Activated CD8-positive, alpha-beta T cell treated with anti-CD3 and anti-CD28 coated beads for 36 hours (primary cell): ENCODE measurements around the gene ASB13. TPM values are rescaled to one million over a fixed set of nuclear protein-coding genes. Genes with fewer than 3 reads are reported as not detected.

Experiments
- ATAC-seq: fragments of 200-7000 bp; cut with Tn5 transposase; one replicate; pipeline ENCODE4 v1.10.0; 2021; ENCODE audit warnings: mild to moderate bottlenecking, moderate library complexity
- CTCF ChIA-PET: fragments of 350-600 bp; sonication (Branson Sonifier 250); formaldehyde crosslinking; loops from one replicate; lab custom pipeline; 2021; ENCODE audit warnings: antibody characterized with exemption; lab: Charles Lee
- POLR2A ChIA-PET: fragments of 350-600 bp; sonication (Branson Sonifier 250); formaldehyde crosslinking; loops from one replicate; lab custom pipeline; 2021; ENCODE audit warnings: antibody characterized with exemption; lab: Charles Lee
- DNase-seq: peaks from one replicate; pipeline ENCODE4 v3.0.0-alpha.2; 2020
- H3K27ac Mint-ChIP-seq: one replicate; pipeline ENCODE4 v1.8.0; 2021; ENCODE audit warnings: mild to moderate bottlenecking, mixed read lengths
- H3K27me3 Mint-ChIP-seq: one replicate; pipeline ENCODE4 v1.8.0; 2021; ENCODE audit warnings: mixed read lengths
- H3K36me3 Mint-ChIP-seq: one replicate; pipeline ENCODE4 v1.8.0; 2021; ENCODE audit warnings: low read depth, mixed read lengths
- H3K4me1 Mint-ChIP-seq: one replicate; pipeline ENCODE4 v1.8.0; 2021; ENCODE audit warnings: low read depth, mixed read lengths
- H3K4me3 Mint-ChIP-seq: one replicate; pipeline ENCODE4 v1.8.0; 2021; ENCODE audit warnings: mild to moderate bottlenecking, moderate library complexity, mixed read lengths
- H3K9me3 Mint-ChIP-seq: one replicate; pipeline ENCODE4 v1.8.0; 2021; ENCODE audit warnings: mixed read lengths
- CTCF ChIP-seq: fragments of 200-600 bp; IDR thresholded peaks from one replicate; pipeline ENCODE4 v1.8.0; 2022; ENCODE audit warnings: antibody characterized with exemption, mild to moderate bottlenecking
- intact Hi-C: fragments of 100-400 bp; cut with micrococcal nuclease; formaldehyde crosslinking; loops from one replicate; pipeline ENCODE4 v1.10.0; 2022
- total RNA-seq, 2 experiments: library from RNA; stranded (reverse); gene quantifications; one replicate each; pipeline ENCODE4 v1.2.3, GENCODE V29; 2021

Gene ASB13
- total RNA-seq, 2 experiments from 2014 or later, result 8.9 to 9.2 TPM

GRCh38 chr10:5620966-5621365, 45.4 kb downstream of the ASB13 start:
- ATAC-seq, result no peak
- no peaks in the 10 kb centered on the region for H3K9me3 Mint-ChIP-seq
- CTCF ChIA-PET, result interaction anchor here (6.9 kb wide), 1 partner anchor 181 kb away, joined by 246 read pairs; no protein-coding TSS in a partner anchor
- POLR2A ChIA-PET, result interaction anchor here (1.5 kb wide), 1 partner anchor 9 kb away, joined by 3 read pairs; no protein-coding TSS in a partner anchor
- H3K36me3 Mint-ChIP-seq, result no peaks in the 10 kb centered on the region
- intact Hi-C loops, result no loop called here
- H3K4me1 Mint-ChIP-seq, result no peaks in the 10 kb centered on the region
- no peak for DNase-seq
- H3K27me3 Mint-ChIP-seq, result no peaks in the 10 kb centered on the region
- H3K4me3 Mint-ChIP-seq, result no peak overlapping the region
- TF ChIP-seq CTCF, result no peak
- no peak overlapping the region for H3K27ac Mint-ChIP-seq

- DNase-seq, result no peak
Measured at GRCh38 chr10:5620223-5620721, 46.1 kb downstream of the ASB13 start.

GRCh38 chr10:5619362-5620211, 46.8 kb downstream of the ASB13 start:
- H3K27ac Mint-ChIP-seq, result no peak overlapping the region
- TF ChIP-seq CTCF, result no peak
- no peaks in the 10 kb centered on the region for H3K4me1 Mint-ChIP-seq
- H3K9me3 Mint-ChIP-seq, result no peaks in the 10 kb centered on the region
- H3K36me3 Mint-ChIP-seq, result no peaks in the 10 kb centered on the region
- no peak for ATAC-seq
- POLR2A ChIA-PET, result no interaction called here
- no peak overlapping the region for H3K4me3 Mint-ChIP-seq
- no peak for DNase-seq
- intact Hi-C loops, result no loop called here
- CTCF ChIA-PET, result interaction anchor here (2.8 to 6.9 kb wide), 2 partner anchors 11 to 180 kb away, joined by 9 to 246 read pairs; no protein-coding TSS in a partner anchor
- H3K27me3 Mint-ChIP-seq, result no peaks in the 10 kb centered on the region

More at GRCh38 chr10:5620223-5620721, 46.1 kb downstream of the ASB13 start:
- no peaks in the 10 kb centered on the region for H3K9me3 Mint-ChIP-seq
- no peaks in the 10 kb centered on the region for H3K4me1 Mint-ChIP-seq
- ChIA-PET POLR2A (interaction anchor here (1.5 kb wide), 1 partner anchor 10 kb away, joined by 3 read pairs; no protein-coding TSS in a partner anchor), CTCF (interaction anchor here (2.8 to 6.9 kb wide), 2 partner anchors 10 to 181 kb away, joined by 9 to 246 read pairs; no protein-coding TSS in a partner anchor)
- no peak for ATAC-seq
- no peak for TF ChIP-seq CTCF
- H3K27me3 Mint-ChIP-seq, result no peaks in the 10 kb centered on the region
- H3K27ac Mint-ChIP-seq, result no peak overlapping the region
- no peaks in the 10 kb centered on the region for H3K36me3 Mint-ChIP-seq
- no peak overlapping the region for H3K4me3 Mint-ChIP-seq
- intact Hi-C loops, result no loop called here

- no peak for TF ChIP-seq CTCF
- intact Hi-C loops, result no loop called here
- Mint-ChIP-seq H3K9me3 (no peaks in the 10 kb centered on the region), H3K27ac (no peak overlapping the region), H3K27me3 (no peaks in the 10 kb centered on the region), H3K36me3 (no peaks in the 10 kb centered on the region), H3K4me1 (no peaks in the 10 kb centered on the region), H3K4me3 (no peak overlapping the region)
- DNase-seq, result no peak
- CTCF ChIA-PET, result interaction anchor here (2.8 to 6.9 kb wide), 2 partner anchors 11 to 179 kb away, joined by 9 to 246 read pairs; no protein-coding TSS in a partner anchor
- no peak for ATAC-seq
- POLR2A ChIA-PET, result no interaction called here
Measured at GRCh38 chr10:5618829-5619228, 47.6 kb downstream of the ASB13 start.

GRCh38 chr10:5618042-5618441, 48.4 kb downstream of the ASB13 start:
- POLR2A ChIA-PET, result no interaction called here

More at GRCh38 chr10:5618042-5618441, 48.4 kb downstream of the ASB13 start:
- Mint-ChIP-seq H3K27me3 (no peaks in the 10 kb centered on the region), H3K9me3 (no peaks in the 10 kb centered on the region), H3K27ac (no peak overlapping the region), H3K4me1 (no peaks in the 10 kb centered on the region), H3K36me3 (no peaks in the 10 kb centered on the region), H3K4me3 (no peak overlapping the region)
- CTCF ChIA-PET, result interaction anchor here (2.8 to 6.9 kb wide), 2 partner anchors 12 to 178 kb away, joined by 9 to 246 read pairs; no protein-coding TSS in a partner anchor
- DNase-seq, result no peak
- no peak for ATAC-seq
- intact Hi-C loops, result no loop called here
- no peak for TF ChIP-seq CTCF
